Stimulated activated effector memory CD8-positive, alpha-beta T cell treated with anti-CD3 and anti-CD28 coated beads, Interleukin-12 subunit alpha, Interleukin-12 subunit beta, amount 100 ng/mL, for 72 hours (primary cell): ENCODE results near the gene SEC24D.
A peak's percentile ranks its signal among the peaks of the same experiment; 100 is the strongest.

Experiments
- ATAC-seq: fragments of 150-1000 bp; cut with Tn5 transposase; 2 replicates; pipeline ENCODE4 v1.10.0; 2021
- DNase-seq, 2 donors: peaks; one replicate each; pipeline ENCODE4 v3.0.0; 2021 to 2022; ENCODE audit warnings: low spot score in 2 of 2
- H3K27ac Mint-ChIP-seq: one replicate; pipeline ENCODE4 v1.8.0; 2022; ENCODE audit warnings: mild to moderate bottlenecking, mixed read lengths
- H3K36me3 Mint-ChIP-seq: one replicate; pipeline ENCODE4 v1.8.0; 2022; ENCODE audit warnings: mild to moderate bottlenecking, mixed read lengths
- H3K4me1 Mint-ChIP-seq: one replicate; pipeline ENCODE4 v1.8.0; 2022; ENCODE audit warnings: mixed read lengths
- H3K4me3 Mint-ChIP-seq: one replicate; pipeline ENCODE4 v1.8.0; 2022; ENCODE audit warnings: mild to moderate bottlenecking, mixed read lengths
- H3K9me3 Mint-ChIP-seq: one replicate; pipeline ENCODE4 v1.8.0; 2022; ENCODE audit warnings: mixed read lengths

SEC24D gene

DNA sequence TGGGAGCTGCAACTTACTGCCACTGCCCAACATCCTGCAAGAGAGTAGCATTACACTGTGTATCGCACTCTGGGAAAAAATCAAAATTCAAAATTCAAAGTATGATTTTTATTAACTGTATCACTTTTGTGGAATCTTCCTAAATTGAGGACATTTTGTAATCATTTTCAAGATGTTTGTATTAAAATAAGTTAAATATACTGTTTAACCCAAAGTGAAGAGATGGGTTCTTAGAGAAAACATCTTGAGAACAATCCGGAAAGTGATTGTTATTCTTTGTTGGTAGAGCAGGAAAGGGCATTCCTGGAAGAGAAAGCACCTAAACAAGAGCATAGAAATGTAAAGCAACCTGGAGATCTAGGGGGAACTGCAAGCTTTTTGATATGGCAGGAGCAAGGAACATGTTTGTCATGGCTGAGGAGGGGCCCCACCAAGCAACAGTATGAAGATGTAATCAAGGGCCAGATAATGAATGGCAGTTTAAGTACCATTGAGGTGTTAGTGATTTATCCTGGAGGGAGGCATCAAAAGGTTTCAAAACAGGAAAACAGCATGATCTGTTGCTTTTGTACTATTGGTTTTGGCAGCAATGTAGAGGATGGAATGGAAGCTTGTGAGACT is 14.1 kb upstream of the SEC24D start:
- no peak for ATAC-seq

DNA sequence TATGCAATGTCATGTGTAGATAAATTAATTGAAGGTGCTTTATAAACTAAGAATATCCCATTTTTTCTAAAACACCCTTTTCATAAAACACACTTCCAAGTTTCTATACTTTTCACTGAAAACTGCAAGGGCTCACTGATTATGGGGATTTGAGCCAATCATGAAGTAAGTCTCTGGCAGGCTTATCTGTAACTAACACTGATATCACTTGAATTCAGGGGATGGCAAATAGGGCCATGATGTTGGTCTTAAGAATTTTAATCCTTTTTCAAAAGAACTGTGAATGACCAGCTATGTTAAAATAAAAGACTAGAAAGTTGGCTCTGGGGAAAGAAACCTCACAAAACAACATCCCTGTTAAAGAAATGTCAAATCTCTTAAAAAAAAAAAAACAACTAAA is 13.0 kb upstream of the SEC24D start:
- no peak for ATAC-seq
- Mint-ChIP-seq H3K4me1 (peaks cover 15% of the 10 kb centered on the region), H3K9me3 (no peaks in the 10 kb centered on the region), H3K4me3 (no peak overlapping the region), H3K27ac (no peak overlapping the region), H3K36me3 (no peaks in the 10 kb centered on the region)
- DNase-seq = no peak

More for the DNA sequence above, 14.1 kb upstream of the SEC24D start:
- DNase-seq = no peak
- Mint-ChIP-seq H3K27ac (peak overlapping the region; percentile 95), H3K36me3 (no peaks in the 10 kb centered on the region), H3K4me3 (peak overlapping the region; percentile 81), H3K4me1 (peaks cover 15% of the 10 kb centered on the region), H3K9me3 (no peaks in the 10 kb centered on the region)

DNA sequence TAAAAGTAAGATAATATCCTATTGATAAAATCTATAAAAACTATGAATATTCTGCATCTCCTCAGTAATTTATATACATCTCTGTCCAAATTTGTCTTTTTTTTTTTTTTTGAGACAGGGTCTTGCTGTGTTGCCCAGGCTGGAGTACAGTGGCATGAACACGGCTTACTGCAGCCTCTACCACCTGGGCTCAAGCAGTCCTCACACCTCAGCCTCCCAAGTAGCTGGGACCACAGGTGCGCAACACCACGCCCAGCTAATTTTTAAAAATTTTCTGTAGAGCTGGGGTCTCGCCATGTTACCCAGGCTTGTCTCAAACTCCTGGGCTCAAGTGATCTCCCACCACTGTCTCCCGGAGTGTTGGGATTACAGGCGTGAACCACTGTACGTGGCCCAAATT is 12.3 kb upstream of the SEC24D start:
- Mint-ChIP-seq H3K9me3 (no peaks in the 10 kb centered on the region), H3K27ac (no peak overlapping the region), H3K4me3 (no peak overlapping the region), H3K4me1 (peaks cover 15% of the 10 kb centered on the region), H3K36me3 (no peaks in the 10 kb centered on the region)
- no peak for ATAC-seq
- DNase-seq = no peak

- Mint-ChIP-seq H3K9me3 (no peaks in the 10 kb centered on the region), H3K4me3 (no peak overlapping the region), H3K4me1 (peaks cover 15% of the 10 kb centered on the region), H3K36me3 (no peaks in the 10 kb centered on the region), H3K27ac (no peak overlapping the region)
- DNase-seq (no peak), ATAC-seq (no peak)
Observed at GRCh38 chr4:118846979-118847378, 11.1 kb upstream of the SEC24D start.

DNA sequence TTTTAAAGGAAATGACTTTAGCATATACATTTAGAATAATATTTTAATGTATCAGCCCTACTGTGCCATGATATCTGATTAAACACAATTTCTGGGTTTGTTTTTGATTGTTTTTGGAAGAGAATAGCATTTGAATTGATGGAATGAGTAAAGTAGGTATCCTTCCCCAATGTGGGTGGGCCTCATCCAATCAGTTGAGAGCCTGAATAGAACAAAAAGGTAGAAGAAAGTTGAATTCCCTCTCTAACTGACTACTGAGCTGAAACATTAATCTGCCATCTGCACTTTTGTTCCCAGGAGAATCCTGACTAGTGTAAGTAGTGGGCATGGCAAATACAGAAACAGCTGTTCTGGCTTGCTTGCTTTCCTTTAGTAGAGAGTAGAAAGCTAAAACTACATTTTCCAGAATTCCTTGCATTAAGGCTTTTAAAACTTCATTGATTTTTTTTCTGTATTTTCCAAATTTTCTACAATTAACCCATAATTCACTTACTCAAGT is 9.7 kb upstream of the SEC24D start:
- peaks cover 9% of the 10 kb centered on the region for H3K4me1 Mint-ChIP-seq
- no peak overlapping the region for H3K4me3 Mint-ChIP-seq
- no peak overlapping the region for H3K27ac Mint-ChIP-seq
- ATAC-seq = no peak
- no peak for DNase-seq
- no peaks in the 10 kb centered on the region for H3K9me3 Mint-ChIP-seq
- H3K36me3 Mint-ChIP-seq = no peaks in the 10 kb centered on the region

- no peak overlapping the region for H3K4me3 Mint-ChIP-seq
- H3K27ac Mint-ChIP-seq = no peak overlapping the region
- DNase-seq = no peak
- no peak for ATAC-seq
- no peaks in the 10 kb centered on the region for H3K4me1 Mint-ChIP-seq
- H3K36me3 Mint-ChIP-seq = no peaks in the 10 kb centered on the region
- no peaks in the 10 kb centered on the region for H3K9me3 Mint-ChIP-seq
Observed at GRCh38 chr4:118843237-118843636, 7.3 kb upstream of the SEC24D start.

DNA sequence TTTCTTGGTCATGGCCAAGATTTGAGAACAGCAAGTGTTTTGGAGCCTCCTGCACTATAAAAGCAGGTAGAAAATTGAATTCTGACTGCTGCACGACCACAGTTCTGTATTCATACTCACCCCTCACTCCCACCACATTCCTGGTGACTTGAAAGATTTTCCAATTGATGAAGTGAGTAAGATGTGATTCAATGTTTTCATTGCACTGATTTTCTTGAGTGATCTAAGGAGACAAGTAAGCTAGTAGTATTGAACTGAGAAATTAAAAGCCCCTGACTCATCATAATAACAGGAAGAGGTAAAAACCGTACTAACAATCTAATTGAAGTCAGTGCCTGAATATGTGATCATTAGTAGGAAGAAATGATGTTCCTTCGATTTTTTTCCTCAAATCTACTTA is 6.1 kb upstream of the SEC24D start:
- Mint-ChIP-seq H3K4me1 (no peaks in the 10 kb centered on the region), H3K27ac (no peak overlapping the region), H3K4me3 (no peak overlapping the region), H3K9me3 (no peaks in the 10 kb centered on the region), H3K36me3 (no peaks in the 10 kb centered on the region)
- DNase-seq (no peak), ATAC-seq (peak; percentile 52)

- peaks cover 17% of the 10 kb centered on the region for H3K36me3 Mint-ChIP-seq
- no peak overlapping the region for H3K4me3 Mint-ChIP-seq
- ATAC-seq (no peak), DNase-seq (no peak)
- no peaks in the 10 kb centered on the region for H3K9me3 Mint-ChIP-seq
- H3K4me1 Mint-ChIP-seq = peaks cover 12% of the 10 kb centered on the region
- H3K27ac Mint-ChIP-seq = no peak overlapping the region
Observed at GRCh38 chr4:118839221-118839927, 3.4 kb upstream of the SEC24D start.

- Mint-ChIP-seq H3K4me3 (no peak overlapping the region), H3K36me3 (peaks cover 38% of the 10 kb centered on the region), H3K27ac (no peak overlapping the region), H3K9me3 (no peaks in the 10 kb centered on the region), H3K4me1 (peaks cover 26% of the 10 kb centered on the region)
- no peak for ATAC-seq
- no peak for DNase-seq
Observed at GRCh38 chr4:118837121-118837507, 1.2 kb upstream of the SEC24D start.

DNA sequence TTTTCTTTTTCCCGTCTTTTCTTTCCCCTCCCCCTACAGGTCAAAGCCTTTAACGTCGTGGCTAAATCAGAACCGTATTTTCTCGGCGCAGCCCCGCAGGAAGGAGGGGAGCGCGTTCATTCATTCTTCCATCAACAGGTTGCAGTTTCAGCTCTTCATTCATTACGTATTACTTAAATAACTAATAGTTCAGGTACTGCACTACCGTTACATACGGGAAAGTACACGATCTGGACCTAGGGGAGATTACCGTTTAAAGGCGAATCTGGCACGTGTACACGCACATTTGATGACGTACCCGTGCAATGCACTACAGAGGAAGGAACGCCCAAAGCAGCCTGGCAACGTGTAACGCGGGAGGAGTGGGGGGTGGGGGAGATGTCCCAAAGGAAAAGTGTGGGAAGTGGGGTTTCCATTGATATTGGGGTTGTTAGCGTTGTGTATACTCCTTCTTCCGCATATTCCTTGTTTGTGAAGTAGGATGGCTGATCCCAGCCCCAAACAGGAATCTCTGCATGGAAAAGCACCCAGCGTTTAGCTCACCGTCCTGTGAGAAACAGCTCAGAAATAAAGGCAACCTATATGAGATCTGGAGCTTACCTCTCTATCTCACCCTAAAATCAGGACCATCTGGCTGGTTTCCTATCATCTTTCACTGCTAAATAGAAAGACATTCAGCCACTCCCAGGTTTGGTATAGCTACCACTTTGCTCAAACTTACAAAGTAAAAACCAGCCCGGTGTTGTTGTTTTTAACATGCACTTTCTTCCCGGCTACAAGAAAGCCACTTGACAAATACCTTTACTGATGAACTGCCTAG is 585 bp upstream of the SEC24D start:
- peaks cover 44% of the 10 kb centered on the region for H3K36me3 Mint-ChIP-seq
- ATAC-seq (peak; percentile 68), DNase-seq (peak; percentile 22 to 68)
- H3K4me1 Mint-ChIP-seq = peaks cover 28% of the 10 kb centered on the region
- peak overlapping the region; percentile 96 for H3K27ac Mint-ChIP-seq
- H3K4me3 Mint-ChIP-seq = peak overlapping the region; percentile 91
- no peaks in the 10 kb centered on the region for H3K9me3 Mint-ChIP-seq

DNA sequence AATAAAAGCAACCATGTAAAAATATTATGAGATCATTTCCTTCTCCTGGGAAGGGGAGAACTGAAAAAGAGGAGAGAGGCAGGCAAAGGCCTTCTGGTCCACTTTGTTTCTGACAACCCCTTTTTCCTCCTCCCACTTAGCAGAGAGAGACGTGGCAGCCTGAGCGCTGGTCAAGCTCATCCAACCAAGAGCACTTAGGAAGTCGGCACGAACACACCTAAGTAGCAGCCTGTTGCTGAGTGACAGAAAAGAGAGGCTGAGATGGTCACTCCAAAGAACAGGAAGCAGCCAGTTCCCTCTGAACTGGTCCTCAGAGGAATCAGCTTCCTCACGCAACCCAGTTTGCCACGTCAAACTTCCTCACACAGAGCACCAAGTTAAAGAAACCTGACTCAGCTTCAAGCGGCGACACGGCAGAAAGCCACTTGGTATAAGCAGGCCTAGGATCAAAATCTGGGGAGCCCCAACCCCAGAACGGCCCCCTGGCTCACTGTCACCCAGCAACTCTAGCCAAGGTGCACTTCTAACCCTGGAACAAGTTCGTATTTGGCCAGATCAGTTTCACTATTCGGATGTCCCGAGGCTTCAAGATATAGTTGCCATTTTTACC is 861 bp downstream of the SEC24D start:
- Mint-ChIP-seq H3K36me3 (peaks cover 58% of the 10 kb centered on the region), H3K9me3 (no peaks in the 10 kb centered on the region), H3K4me1 (peaks cover 34% of the 10 kb centered on the region), H3K27ac (peak overlapping the region; percentile 96), H3K4me3 (peak overlapping the region; percentile 91)
- ATAC-seq (peak; percentile 70), DNase-seq (peak; percentile 22 to 70)

DNA sequence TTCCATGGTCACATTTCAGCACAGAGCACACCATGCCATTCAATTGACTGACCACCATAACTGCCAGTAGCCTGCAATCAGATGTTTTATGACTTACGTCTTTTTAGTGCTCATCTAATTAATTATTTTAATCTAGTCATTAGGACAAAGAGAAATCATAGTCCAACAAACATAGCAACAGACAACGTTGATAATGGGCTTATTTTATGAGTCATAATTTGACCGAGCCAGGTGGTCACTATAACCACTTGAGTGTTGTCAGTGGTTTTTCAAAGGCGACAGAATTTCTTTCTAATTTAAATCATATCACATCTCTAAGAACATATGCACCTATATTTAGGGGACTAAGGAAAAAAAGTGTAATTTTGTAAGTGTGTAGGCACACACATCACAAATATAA is 1.9 kb downstream of the SEC24D start:
- no peak for DNase-seq
- Mint-ChIP-seq H3K36me3 (peaks cover 68% of the 10 kb centered on the region), H3K4me1 (peaks cover 39% of the 10 kb centered on the region), H3K4me3 (peak overlapping the region; percentile 91), H3K27ac (peak overlapping the region; percentile 96), H3K9me3 (no peaks in the 10 kb centered on the region)
- no peak for ATAC-seq

DNA sequence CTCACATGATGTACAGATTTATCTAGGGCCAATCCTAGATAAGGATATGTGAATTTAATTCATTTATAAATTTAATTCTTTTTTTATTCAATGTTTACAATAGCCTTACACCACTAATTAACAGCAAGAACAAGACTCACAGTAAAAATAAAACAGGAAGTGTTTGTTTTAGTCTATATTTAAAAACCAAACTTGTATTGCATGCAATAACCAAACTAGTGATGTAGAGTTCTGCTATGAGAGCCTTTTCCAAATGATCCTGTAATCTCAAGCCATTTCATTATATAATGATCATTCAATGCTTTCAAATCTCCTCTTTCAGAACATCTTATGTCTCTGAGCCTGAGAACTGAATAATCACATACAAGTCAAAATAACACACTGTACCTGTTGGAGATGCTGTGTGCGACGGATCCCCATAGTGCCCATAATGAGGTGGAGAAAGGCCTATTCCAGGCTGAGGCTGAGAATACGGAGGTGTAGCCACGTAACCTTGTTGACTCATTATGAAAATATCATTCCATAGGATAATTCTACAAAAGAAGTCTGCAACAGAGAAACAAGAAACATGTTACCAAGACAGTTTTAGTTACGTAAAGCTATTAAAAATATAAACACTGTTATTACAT is 2.6 kb downstream of the SEC24D start:
- peaks cover 76% of the 10 kb centered on the region for H3K36me3 Mint-ChIP-seq
- ATAC-seq (no peak), DNase-seq (no peak)
- H3K4me1 Mint-ChIP-seq = peaks cover 46% of the 10 kb centered on the region
- peak overlapping the region; percentile 96 for H3K27ac Mint-ChIP-seq
- peak overlapping the region; percentile 91 for H3K4me3 Mint-ChIP-seq
- H3K9me3 Mint-ChIP-seq = no peaks in the 10 kb centered on the region

- Mint-ChIP-seq H3K36me3 (peaks cover 88% of the 10 kb centered on the region), H3K4me1 (peaks cover 67% of the 10 kb centered on the region), H3K27ac (no peak overlapping the region), H3K4me3 (no peak overlapping the region), H3K9me3 (no peaks in the 10 kb centered on the region)
- ATAC-seq (no peak), DNase-seq (no peak)
Observed at GRCh38 chr4:118829107-118829506, 6.8 kb downstream of the SEC24D start.
